ENCODE measurements around the gene CDH4. TPM values are rescaled to one million over a fixed set of nuclear protein-coding genes. Genes with fewer than 3 reads are reported as not detected.

CDH4 gene
- total RNA-seq, 6 experiments from 2014 or later, result 5.8 to 12.8 (median 10.9) TPM

GRCh38 chr20:61508301-61509096, 256.4 kb downstream of the CDH4 start:
- H3K4me1 Mint-ChIP-seq (ENCODE audit: low read depth), result no peaks in the 10 kb centered on the region
- H3K36me3 Mint-ChIP-seq (ENCODE audit: low read depth), result no peaks in the 10 kb centered on the region
- TF ChIP-seq CTCF (IDR thresholded peaks at IDR 0.05), result no peak
- peaks cover 7% of the 10 kb centered on the region for H3K27me3 Mint-ChIP-seq (ENCODE audit: insufficient read depth)
- H3K27ac Mint-ChIP-seq, result no peak overlapping the region
- DNase-seq, result no peak
- no peak overlapping the region for H3K4me3 Mint-ChIP-seq
- H3K9me3 Mint-ChIP-seq, result no peaks in the 10 kb centered on the region; the same call in 1 of the 2 replicates

- Mint-ChIP-seq H3K27me3 (ENCODE audit: insufficient read depth) (peaks cover 6% of the 10 kb centered on the region; the same call in 1 of the 2 replicates), H3K4me1 (ENCODE audit: low read depth) (no peaks in the 10 kb centered on the region), H3K9me3 (no peaks in the 10 kb centered on the region; the same call in 1 of the 2 replicates), H3K27ac (no peak overlapping the region), H3K36me3 (ENCODE audit: low read depth) (no peaks in the 10 kb centered on the region), H3K4me3 (no peak overlapping the region)
- no peak for DNase-seq
- no peak for TF ChIP-seq CTCF (IDR thresholded peaks at IDR 0.05)
Observed at GRCh38 chr20:61510778-61511330, 258.8 kb downstream of the CDH4 start.

GRCh38 chr20:61512475-61512874, 260.4 kb downstream of the CDH4 start:
- Mint-ChIP-seq H3K36me3 (ENCODE audit: low read depth) (no peaks in the 10 kb centered on the region), H3K4me1 (ENCODE audit: low read depth) (peaks cover 13% of the 10 kb centered on the region), H3K27ac (no peak overlapping the region), H3K4me3 (no peak overlapping the region), H3K27me3 (ENCODE audit: insufficient read depth) (peaks cover 8% of the 10 kb centered on the region; the same call in 1 of the 2 replicates), H3K9me3 (no peaks in the 10 kb centered on the region; the same call in 1 of the 2 replicates)
- DNase-seq, result no peak
- no peak for TF ChIP-seq CTCF (IDR thresholded peaks at IDR 0.05)

DNA sequence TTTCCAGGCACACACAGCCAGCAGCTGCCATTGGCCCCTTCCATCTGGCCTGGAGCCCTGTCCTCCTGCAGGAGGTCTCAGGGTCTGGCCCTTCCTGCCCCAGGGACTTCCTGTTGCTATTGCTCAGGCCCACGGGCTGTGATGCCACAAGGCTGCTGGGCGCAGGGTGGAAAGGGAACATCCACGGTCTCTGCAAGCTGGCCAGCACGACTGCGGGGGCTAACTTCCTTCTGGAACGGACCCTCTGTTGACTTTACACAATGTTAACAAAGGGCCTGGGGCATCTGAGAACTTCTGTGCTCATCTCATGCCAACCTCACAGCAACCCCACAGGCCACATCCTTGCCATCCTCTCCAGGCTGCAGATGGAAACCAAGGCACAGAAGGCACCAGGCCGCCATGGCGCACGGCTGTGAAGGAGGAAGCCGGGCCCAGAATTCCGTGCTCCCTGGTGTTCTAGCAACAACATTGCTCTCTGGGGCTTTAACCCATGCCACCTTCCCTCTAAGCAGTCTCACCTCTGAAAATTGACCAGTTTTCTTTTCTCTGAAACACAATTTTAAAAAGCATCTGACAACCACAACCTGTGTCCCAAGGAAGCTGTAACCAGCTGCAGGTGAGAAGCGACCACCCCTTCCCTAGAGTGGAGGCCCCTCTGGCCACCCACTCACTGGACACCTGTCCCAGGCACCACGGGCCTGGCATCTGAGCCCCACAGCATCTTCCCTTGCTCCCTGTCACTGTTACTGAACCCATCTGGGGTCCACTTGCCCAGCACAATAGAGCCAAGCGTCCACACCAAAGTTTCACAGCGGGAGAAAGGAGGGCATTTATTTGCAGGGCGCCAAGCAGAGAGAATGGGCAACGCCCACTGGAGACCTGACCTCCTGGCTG, 261.3 kb downstream of the CDH4 start:
- Mint-ChIP-seq H3K36me3 (ENCODE audit: low read depth) (peaks cover 2% of the 10 kb centered on the region; the same call in 1 of the 2 replicates), H3K27ac (no peak overlapping the region), H3K4me3 (no peak overlapping the region), H3K9me3 (peaks cover 2% of the 10 kb centered on the region; the same call in 1 of the 2 replicates), H3K4me1 (ENCODE audit: low read depth) (peaks cover 13% of the 10 kb centered on the region), H3K27me3 (ENCODE audit: insufficient read depth) (peaks cover 8% of the 10 kb centered on the region; the same call in 1 of the 2 replicates)
- TF ChIP-seq CTCF (IDR thresholded peaks at IDR 0.05), result no peak
- no peak for DNase-seq

DNA sequence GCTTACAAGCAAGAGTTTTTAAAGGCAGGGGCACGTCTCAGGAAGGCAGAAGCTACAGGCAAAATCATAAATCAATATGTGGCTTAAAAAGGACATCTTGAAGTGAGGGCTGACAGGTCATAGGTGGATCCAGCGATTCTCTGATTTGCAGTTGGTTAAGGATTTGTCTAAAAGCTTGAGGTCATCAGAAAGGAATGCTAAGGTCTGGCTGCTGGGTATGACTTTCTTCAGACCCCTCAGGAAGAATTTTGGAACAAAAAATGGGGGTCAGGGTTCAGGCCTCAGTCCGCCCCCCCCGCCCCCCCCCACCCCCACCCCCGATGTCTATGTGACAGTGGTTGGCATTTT, 261.9 kb downstream of the CDH4 start:
- no peak overlapping the region for H3K27ac Mint-ChIP-seq
- no peak overlapping the region for H3K4me3 Mint-ChIP-seq
- H3K4me1 Mint-ChIP-seq (ENCODE audit: low read depth), result peaks cover 13% of the 10 kb centered on the region
- H3K27me3 Mint-ChIP-seq (ENCODE audit: insufficient read depth), result peaks cover 8% of the 10 kb centered on the region; the same call in 1 of the 2 replicates
- peaks cover 7% of the 10 kb centered on the region for H3K36me3 Mint-ChIP-seq (ENCODE audit: low read depth)
- peaks cover 8% of the 10 kb centered on the region; the same call in 1 of the 2 replicates for H3K9me3 Mint-ChIP-seq
- no peak for DNase-seq
- no peak for TF ChIP-seq CTCF (IDR thresholded peaks at IDR 0.05)
